ENCODE results near the gene TMEM270.

GRCh38 chr7:73831834-73832651, 28.9 kb upstream of the TMEM270 start:
- TF ChIP-seq CTCF (IDR thresholded peaks at IDR 0.05) = no peak
- TF ChIP-seq MXI1 (IDR thresholded peaks at IDR 0.05; ENCODE audit: low read depth, low read length) = no peak
- TF ChIP-seq CHD2 (IDR thresholded peaks at IDR 0.05; ENCODE audit: low read length, partially characterized antibody) = no peak
- TF ChIP-seq EP300 (IDR thresholded peaks at IDR 0.05; ENCODE audit: borderline replicate concordance in 1 of 2, low read depth in 1 of 2, low read length in 1 of 2) = no peak
- no peak for TF ChIP-seq USF2 (IDR thresholded peaks at IDR 0.05; ENCODE audit: borderline replicate concordance, low read depth, low read length)

Measured in SK-N-SH (cell line).